OCI-LY3 (cell line): ENCODE data around the gene EPHA8.

Experiments used
- EZH2phosphoT487 ChIP-seq: fragments of 200-600 bp; shearing (Covaris generic); IDR thresholded peaks from 2 replicates; pipeline ENCODE4 v1.6.1; 2018; ENCODE audit warnings: antibody characterized with exemption, mixed run types, low read depth
- TF ChIP-seq, protein P1 (sequence below): fragments of 200-600, 300-600 bp; sonication (generic); IDR thresholded peaks from 2 replicates; pipeline ENCODE4 v1.5.1; 2014; ENCODE audit warnings: antibody characterized with exemption, low read length, low read depth

- TF ChIP-seq, protein P1, sequence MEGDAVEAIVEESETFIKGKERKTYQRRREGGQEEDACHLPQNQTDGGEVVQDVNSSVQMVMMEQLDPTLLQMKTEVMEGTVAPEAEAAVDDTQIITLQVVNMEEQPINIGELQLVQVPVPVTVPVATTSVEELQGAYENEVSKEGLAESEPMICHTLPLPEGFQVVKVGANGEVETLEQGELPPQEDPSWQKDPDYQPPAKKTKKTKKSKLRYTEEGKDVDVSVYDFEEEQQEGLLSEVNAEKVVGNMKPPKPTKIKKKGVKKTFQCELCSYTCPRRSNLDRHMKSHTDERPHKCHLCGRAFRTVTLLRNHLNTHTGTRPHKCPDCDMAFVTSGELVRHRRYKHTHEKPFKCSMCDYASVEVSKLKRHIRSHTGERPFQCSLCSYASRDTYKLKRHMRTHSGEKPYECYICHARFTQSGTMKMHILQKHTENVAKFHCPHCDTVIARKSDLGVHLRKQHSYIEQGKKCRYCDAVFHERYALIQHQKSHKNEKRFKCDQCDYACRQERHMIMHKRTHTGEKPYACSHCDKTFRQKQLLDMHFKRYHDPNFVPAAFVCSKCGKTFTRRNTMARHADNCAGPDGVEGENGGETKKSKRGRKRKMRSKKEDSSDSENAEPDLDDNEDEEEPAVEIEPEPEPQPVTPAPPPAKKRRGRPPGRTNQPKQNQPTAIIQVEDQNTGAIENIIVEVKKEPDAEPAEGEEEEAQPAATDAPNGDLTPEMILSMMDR, result no peak
- no peak for TF ChIP-seq EZH2phosphoT487
Measured at GRCh38 chr1:22586356-22587130, 23.3 kb downstream of the EPHA8 start.
